IMR-90 (cell line): ENCODE data around the gene MAN2C1. TPM values are rescaled to one million over a fixed set of nuclear protein-coding genes. Genes with fewer than 3 reads are reported as not detected.
"Not testable (repeated sequence)": the region's sequence is repeated elsewhere in the genome, so short reads cannot be mapped to it uniquely, and the experiment has no call there.

Experiments used
- ATAC-seq: fragments of 200-7000 bp; cut with Tn5 transposase; 2 replicates; pipeline ENCODE4 v1.9.1; 2020; ENCODE audit warnings: low read depth, mild to moderate bottlenecking, moderate library complexity
- BruUV-seq: library from RNA; stranded (reverse); fragments of 400-500 nt; replicated peaks from 2 replicates; lab custom pipeline; 2021; lab: Mats Ljungman, UMichigan
- CTCF ChIA-PET: fragments of 300-600 bp; formaldehyde crosslinking; extraction: SDS; loops from one replicate; lab custom pipeline; 2021; ENCODE audit warnings: antibody characterized with exemption; lab: Yijun Ruan, JAX
- POLR2A ChIA-PET: fragments of 300-600 bp; sonication (Branson Sonifier 250); formaldehyde crosslinking; loops from one replicate; lab custom pipeline; 2022; ENCODE audit warnings: antibody characterized with exemption; ENCODE audit not compliant: unreplicated experiment; lab: Charles Lee
- DNase-seq: peaks from one replicate; pipeline ENCODE4 v3.0.0; 2013
- H2AFZ ChIP-seq: replicated peaks from 2 replicates; pipeline ENCODE3; 2013; ENCODE audit warnings: low read length, mild to moderate bottlenecking; ENCODE audit not compliant: poor library complexity
- H2AK5ac ChIP-seq: 2 replicates; pipeline ENCODE4 v1.6.1; 2013; ENCODE audit warnings: low read depth, low read length, inconsistent platforms
- H2AK9ac ChIP-seq: replicated peaks from 2 replicates; pipeline ENCODE3; 2013; ENCODE audit warnings: mild to moderate bottlenecking, low read depth, low read length, moderate library complexity; ENCODE audit not compliant: poor library complexity
- H2BK120ac ChIP-seq: 2 replicates; pipeline ENCODE4 v1.6.1; 2013; ENCODE audit warnings: low read depth, low read length, inconsistent platforms
- H2BK15ac ChIP-seq: 3 replicates; pipeline ENCODE4 v1.6.1; 2013; ENCODE audit warnings: low read depth, low read length, inconsistent platforms
- H2BK20ac ChIP-seq: 2 replicates; pipeline ENCODE4 v1.6.1; 2013; ENCODE audit warnings: low read depth, mild to moderate bottlenecking, inconsistent platforms, low read length, moderate library complexity
- H2BK5ac ChIP-seq: 2 replicates; pipeline ENCODE4 v1.6.1; 2013; ENCODE audit warnings: mild to moderate bottlenecking, low read depth, low read length, inconsistent platforms; ENCODE audit not compliant: poor library complexity, severe bottlenecking
- H3K14ac ChIP-seq: replicated peaks from 2 replicates; pipeline ENCODE4 v1.6.1; 2013; ENCODE audit warnings: low read depth, low read length, inconsistent platforms
- H3K18ac ChIP-seq: 2 replicates; pipeline ENCODE4 v1.6.1; 2013; ENCODE audit warnings: low read depth, low read length, control low read depth
- H3K23ac ChIP-seq: 2 replicates; pipeline ENCODE4 v1.6.1; 2013; ENCODE audit warnings: low read depth, low read length, inconsistent platforms
- H3K27ac ChIP-seq: 2 replicates; pipeline ENCODE4 v1.5.1; 2013; ENCODE audit warnings: mild to moderate bottlenecking, control low read depth, low read length; ENCODE audit not compliant: insufficient read depth
- H3K27me3 ChIP-seq: 2 replicates; pipeline ENCODE4 v1.6.1; 2013; ENCODE audit warnings: low read length; ENCODE audit not compliant: control insufficient read depth, insufficient read depth
- H3K36me3 ChIP-seq: 2 replicates; pipeline ENCODE4 v1.6.1; 2013; ENCODE audit warnings: low read length, mixed read lengths; ENCODE audit not compliant: control insufficient read depth, insufficient read depth
- H3K4ac ChIP-seq: 2 replicates; pipeline ENCODE4 v1.6.1; 2013; ENCODE audit warnings: low read depth, low read length, inconsistent platforms
- H3K4me1 ChIP-seq: 2 replicates; pipeline ENCODE4 v1.6.1; 2013; ENCODE audit warnings: low read length, mixed read lengths; ENCODE audit not compliant: control insufficient read depth, insufficient read depth
- H3K4me2 ChIP-seq: 2 replicates; pipeline ENCODE4 v1.6.1; 2013; ENCODE audit warnings: low read depth, mild to moderate bottlenecking, control low read depth, low read length, moderate library complexity
- H3K4me3 ChIP-seq: 2 replicates; pipeline ENCODE4 v1.5.1; 2013; ENCODE audit warnings: low read depth, mild to moderate bottlenecking, control low read depth, low read length, moderate library complexity; ENCODE audit not compliant: insufficient read depth
- H3K56ac ChIP-seq: 2 replicates; pipeline ENCODE4 v1.6.1; 2013; ENCODE audit warnings: low read length, inconsistent platforms; ENCODE audit not compliant: insufficient read depth; ENCODE audit errors: extremely low read depth
- H3K79me1 ChIP-seq, 2 experiments: 2 replicates each; pipeline ENCODE4 v1.6.1; 2013; ENCODE audit warnings: low read length in 2 of 2, inconsistent platforms in 1 of 2, low read depth in 1 of 2
- H3K9ac ChIP-seq: 2 replicates; pipeline ENCODE4 v1.6.1; 2013; ENCODE audit warnings: low read depth, low read length, control low read depth
- H3K9me1 ChIP-seq: 2 replicates; pipeline ENCODE4 v1.6.1; 2013; ENCODE audit warnings: low read length, inconsistent platforms; ENCODE audit not compliant: insufficient read depth
- H3K9me3 ChIP-seq: 2 replicates; pipeline ENCODE4 v1.6.1; 2013; ENCODE audit warnings: low read length; ENCODE audit not compliant: control insufficient read depth, insufficient read depth
- H4K20me1 ChIP-seq: 2 replicates; pipeline ENCODE4 v1.6.1; 2013; ENCODE audit warnings: low read length, inconsistent platforms; ENCODE audit not compliant: insufficient read depth
- H4K5ac ChIP-seq: 2 replicates; pipeline ENCODE4 v1.6.1; 2013; ENCODE audit warnings: mild to moderate bottlenecking, low read depth, low read length, control low read depth
- H4K8ac ChIP-seq, 2 experiments: 2 replicates each; pipeline ENCODE4 v1.6.1; 2013; ENCODE audit warnings: low read depth in 2 of 2, low read length in 2 of 2, control low read depth in 1 of 2, inconsistent platforms in 1 of 2
- H4K91ac ChIP-seq: 2 replicates; pipeline ENCODE4 v1.6.1; 2013; ENCODE audit warnings: low read depth, low read length, inconsistent platforms; ENCODE audit not compliant: insufficient read depth
- WGBS, 2 experiments: methylation state at CpG; one replicate each; pipeline versions ENCODE4 v1.1.5 to v1.1.7; 2013; ENCODE audit warnings: missing lambda C conversion rate in 2 of 2; ENCODE audit not compliant: insufficient read length in 1 of 2; ENCODE audit errors: extremely low coverage in 2 of 2; 5-methylcytosine and 5-hydroxymethylcytosine counted together
- dilution Hi-C: fragments of 300-500 bp; cut with HindIII; formaldehyde crosslinking; loops from one replicate; pipeline ENCODE4 v1.14.3; 2018; ENCODE audit warnings: low sequenced_read_pairs; ENCODE audit not compliant: unreplicated experiment
- in situ Hi-C: fragments of 300-500 bp; cut with MboI; formaldehyde crosslinking; loops from 3 replicates; pipeline ENCODE4 v1.14.3; 2019; ENCODE audit warnings: low sequenced_read_pairs, inconsistent platforms, mixed read lengths
- intact Hi-C: fragments of 100-400 bp; cut with micrococcal nuclease; formaldehyde crosslinking; loops from 2 replicates; pipeline ENCODE4 v1.10.0; 2022
- polyA plus RNA-seq, 3 experiments: library from polyadenylated mRNA; depleted of rRNA; stranded (reverse); fragments of >200 nt; gene quantifications; 2 replicates each; pipeline ENCODE4 v1.2.3, GENCODE V29; 2012; ENCODE audit warnings: low replicate concordance in 1 of 3
- total RNA-seq: library from RNA; depleted of rRNA; stranded (reverse); fragments of >200 nt; gene quantifications from 2 replicates; pipeline ENCODE4 v1.2.3, GENCODE V29; 2012

Gene MAN2C1
- total and polyA plus RNA-seq, 2 of the 4 experiments (the other 2 are of a cell fraction) = 34.8 to 153 TPM

DNA sequence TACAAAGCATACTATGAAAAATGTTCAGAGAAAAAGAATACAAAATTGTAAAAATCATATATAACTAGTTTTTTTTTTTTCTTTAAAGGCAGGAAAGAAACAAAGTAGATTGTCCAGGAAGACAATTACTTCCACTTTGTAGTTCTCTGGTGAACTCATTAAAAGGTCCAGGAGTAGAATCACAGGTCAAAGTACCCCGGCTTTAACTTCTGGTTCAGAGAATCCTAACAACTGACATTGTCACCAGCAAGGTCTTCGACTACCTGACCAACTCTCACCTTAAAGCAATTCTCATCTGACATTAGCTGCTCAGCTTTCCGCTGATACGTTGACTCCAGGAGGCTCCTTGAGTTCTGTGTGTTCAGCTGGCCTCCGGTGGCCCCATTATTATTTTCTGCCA lies 15.6 kb upstream of the MAN2C1 start:
- H3K56ac ChIP-seq, H3K23ac ChIP-seq, H3K4me2 ChIP-seq, H2BK120ac ChIP-seq, H3K9ac ChIP-seq, H2AFZ ChIP-seq, CTCF ChIA-PET, H4K20me1 ChIP-seq, ATAC-seq, POLR2A ChIA-PET, H3K4ac ChIP-seq, H4K5ac ChIP-seq, H2AK9ac ChIP-seq, H3K18ac ChIP-seq, H3K4me1 ChIP-seq, H3K9me3 ChIP-seq, H2BK15ac ChIP-seq, dilution Hi-C loops, DNase-seq, BruUV-seq, H4K8ac ChIP-seq, H2BK20ac ChIP-seq, H3K9me1 ChIP-seq, H2AK5ac ChIP-seq, in situ Hi-C loops, H4K91ac ChIP-seq, H3K4me3 ChIP-seq, H3K27ac ChIP-seq, intact Hi-C loops, H3K14ac ChIP-seq, H3K27me3 ChIP-seq, H2BK5ac ChIP-seq: not testable (repeated sequence)
- no CpG with 5 or more reads among the region's 5 CpGs for WGBS, 2 experiments
- H3K79me1 ChIP-seq = peaks cover 13 to 23% of the 10 kb centered on the region in 2 experiments; a peak in 3 of 4 replicates
- peaks cover 37% of the 10 kb centered on the region for H3K36me3 ChIP-seq
